HG03108 (cell line): Measurements from ENCODE around the gene C9orf153.
"Not testable (repeated sequence)": the region's sequence is repeated elsewhere in the genome, so short reads cannot be mapped to it uniquely, and the experiment has no call there.

Experiments
- ATAC-seq: cut with Tn5 transposase; IDR thresholded peaks from one replicate; pipeline ENCODE4 v1.9.1; 2021; ENCODE audit warnings: moderate library complexity; ENCODE audit not compliant: unreplicated experiment

C9orf153 gene

GRCh38 chr9:86259557-86259956 lies at the start of gene C9orf153:
C9orf153 (minus strand) TSS chr9:86259657; CDS start chr9:86229603, 30,054 bp downstream.
- ATAC-seq = no peak

- ATAC-seq = no peak
Observed at GRCh38 chr9:86308687-86309086, 49.2 kb upstream of the C9orf153 start.

GRCh38 chr9:86304236-86304730 lies 44.8 kb upstream of the C9orf153 start:
- ATAC-seq = no peak

- ATAC-seq = no peak
Observed at GRCh38 chr9:86303316-86303975, 44.0 kb upstream of the C9orf153 start.

- no peak for ATAC-seq
Observed at GRCh38 chr9:86301686-86302085, 42.2 kb upstream of the C9orf153 start.

- ATAC-seq = no peak
Observed at GRCh38 chr9:86300701-86301100, 41.2 kb upstream of the C9orf153 start.

GRCh38 chr9:86298873-86299272 lies 39.4 kb upstream of the C9orf153 start:
- no peak for ATAC-seq

- ATAC-seq = not testable (repeated sequence)
Observed at GRCh38 chr9:86290341-86290740, 30.9 kb upstream of the C9orf153 start.

GRCh38 chr9:86288499-86289198 lies 29.2 kb upstream of the C9orf153 start:
- ATAC-seq = no peak

- no peak for ATAC-seq
Observed at GRCh38 chr9:86287013-86287412, 27.6 kb upstream of the C9orf153 start.

- ATAC-seq = no peak
Observed at GRCh38 chr9:86286278-86286677, 26.8 kb upstream of the C9orf153 start.

GRCh38 chr9:86285261-86285660 lies 25.8 kb upstream of the C9orf153 start:
- ATAC-seq = no peak

GRCh38 chr9:86282979-86283535 lies 23.6 kb upstream of the C9orf153 start:
- peak; percentile 3 for ATAC-seq

- peak; percentile 78 for ATAC-seq
Observed at GRCh38 chr9:86282077-86282978, 22.9 kb upstream of the C9orf153 start, which contains the start of gene ISCA1. ISCA1 (minus strand) TSS chr9:86282538; CDS start chr9:86282458, 80 bp downstream.

GRCh38 chr9:86281593-86282076 lies 22.2 kb upstream of the C9orf153 start:
- ATAC-seq = peak; percentile 26

GRCh38 chr9:86280580-86280979 lies 21.1 kb upstream of the C9orf153 start:
- ATAC-seq = no peak

- no peak for ATAC-seq
Observed at GRCh38 chr9:86279839-86280238, 20.4 kb upstream of the C9orf153 start.

- no peak for ATAC-seq
Observed at GRCh38 chr9:86277072-86277471, 17.6 kb upstream of the C9orf153 start.

GRCh38 chr9:86275962-86276361 lies 16.5 kb upstream of the C9orf153 start:
- no peak for ATAC-seq

GRCh38 chr9:86274821-86275643 lies 15.6 kb upstream of the C9orf153 start:
- ATAC-seq = no peak
